DND-41 (cell line): ENCODE measurements around the gene ZDHHC7.

Experiments
- ATAC-seq: fragments of 200-7000 bp; cut with Tn5 transposase; 3 replicates; pipeline ENCODE4 v1.9.1; 2021; ENCODE audit warnings: low read depth; ENCODE audit not compliant: insufficient read depth
- DNase-seq: peaks from one replicate; pipeline ENCODE4 v3.0.0-alpha.2; 2020
- H2AFZ ChIP-seq: 2 replicates; pipeline ENCODE4 v1.6.0; 2012; ENCODE audit warnings: low read depth, low read length
- H3K27ac ChIP-seq: 2 replicates; pipeline ENCODE4 v1.5.1; 2012; ENCODE audit warnings: low read length, inconsistent platforms
- H3K27me3 ChIP-seq: fragments of 200-600 bp; sonication (generic); 2 replicates; pipeline ENCODE4 v1.6.0; 2012; ENCODE audit warnings: low read length, mild to moderate bottlenecking, inconsistent platforms; ENCODE audit not compliant: insufficient read depth, poor library complexity
- H3K36me3 ChIP-seq: 2 replicates; pipeline ENCODE4 v1.5.1; 2012; ENCODE audit warnings: low read length, inconsistent platforms; ENCODE audit not compliant: insufficient read depth
- H3K4me1 ChIP-seq: 2 replicates; pipeline ENCODE4 v1.5.1; 2012; ENCODE audit warnings: mild to moderate bottlenecking, low read length; ENCODE audit not compliant: insufficient read depth
- H3K4me2 ChIP-seq: 2 replicates; pipeline ENCODE4 v1.6.0; 2012; ENCODE audit warnings: mild to moderate bottlenecking, moderate library complexity, low read length, inconsistent platforms; ENCODE audit not compliant: insufficient read depth
- H3K4me3 ChIP-seq, 2 experiments: fragments of 200-600 bp in 1 of 2; shearing (Covaris generic) in 1 of 2; 2 replicates each; pipeline ENCODE4 v1.5.1; 2012 to 2016; ENCODE audit warnings: inconsistent platforms in 2 of 2, low read length in 2 of 2, mild to moderate bottlenecking in 2 of 2, low read depth in 1 of 2, moderate library complexity in 1 of 2
- H3K79me2 ChIP-seq: 2 replicates; pipeline ENCODE4 v1.6.0; 2012; ENCODE audit warnings: low read length, inconsistent platforms; ENCODE audit not compliant: insufficient read depth
- H3K9ac ChIP-seq: 2 replicates; pipeline ENCODE4 v1.6.0; 2012; ENCODE audit warnings: low read depth, mild to moderate bottlenecking, inconsistent platforms, low read length, moderate library complexity
- H3K9me3 ChIP-seq: 2 replicates; pipeline ENCODE4 v1.5.1; 2012; ENCODE audit warnings: low read length, moderate library complexity, mild to moderate bottlenecking, inconsistent platforms; ENCODE audit not compliant: insufficient read depth, severe bottlenecking
- H4K20me1 ChIP-seq: 2 replicates; pipeline ENCODE4 v1.6.0; 2012; ENCODE audit warnings: low read length; ENCODE audit not compliant: insufficient read depth
- EZH2 ChIP-seq: IDR thresholded peaks from 3 replicates; pipeline ENCODE4 v1.6.1; 2012; ENCODE audit warnings: borderline replicate concordance, low read depth, mild to moderate bottlenecking, moderate library complexity, low read length, inconsistent platforms; ENCODE audit not compliant: severe bottlenecking
- TF ChIP-seq, protein P1 (sequence below): IDR thresholded peaks from 2 replicates; pipeline ENCODE4 v1.5.1; 2012; ENCODE audit warnings: borderline replicate concordance, low read length, moderate library complexity, mild to moderate bottlenecking; ENCODE audit not compliant: poor library complexity, severe bottlenecking; ENCODE audit errors: extremely low read depth

ZDHHC7 gene

DNA sequence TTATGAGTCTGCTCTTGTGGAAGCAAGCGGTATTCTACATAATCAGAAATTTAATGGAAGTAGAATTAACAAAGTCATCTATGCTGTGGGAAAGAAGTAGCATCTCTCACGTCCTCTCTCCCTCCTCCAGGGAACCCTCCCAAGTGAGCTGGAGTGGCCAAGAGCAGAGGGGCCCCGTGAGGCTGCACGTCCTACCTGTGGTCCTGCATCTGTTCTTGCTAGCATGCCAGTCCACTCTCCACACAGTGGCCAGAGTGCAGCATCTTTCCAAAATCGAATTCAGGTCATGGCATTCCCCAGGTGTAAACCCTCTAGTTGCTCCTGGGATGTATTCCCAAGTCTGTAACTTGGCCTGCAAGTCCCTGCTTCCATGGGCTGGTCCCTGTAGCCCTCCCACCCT, 26.4 kb upstream of the ZDHHC7 start:
- H3K9me3 ChIP-seq, result no peaks in the 10 kb centered on the region
- DNase-seq (no peak), ATAC-seq (no peak)
- no peaks in the 10 kb centered on the region for H3K27me3 ChIP-seq
- H3K36me3 ChIP-seq, result no peaks in the 10 kb centered on the region
- H3K27ac ChIP-seq, result no peak overlapping the region
- H3K9ac ChIP-seq, result no peak overlapping the region
- H3K4me2 ChIP-seq, result no peak overlapping the region
- H2AFZ ChIP-seq, result no peak overlapping the region
- H4K20me1 ChIP-seq, result no peaks in the 10 kb centered on the region
- TF ChIP-seq, protein P1, sequence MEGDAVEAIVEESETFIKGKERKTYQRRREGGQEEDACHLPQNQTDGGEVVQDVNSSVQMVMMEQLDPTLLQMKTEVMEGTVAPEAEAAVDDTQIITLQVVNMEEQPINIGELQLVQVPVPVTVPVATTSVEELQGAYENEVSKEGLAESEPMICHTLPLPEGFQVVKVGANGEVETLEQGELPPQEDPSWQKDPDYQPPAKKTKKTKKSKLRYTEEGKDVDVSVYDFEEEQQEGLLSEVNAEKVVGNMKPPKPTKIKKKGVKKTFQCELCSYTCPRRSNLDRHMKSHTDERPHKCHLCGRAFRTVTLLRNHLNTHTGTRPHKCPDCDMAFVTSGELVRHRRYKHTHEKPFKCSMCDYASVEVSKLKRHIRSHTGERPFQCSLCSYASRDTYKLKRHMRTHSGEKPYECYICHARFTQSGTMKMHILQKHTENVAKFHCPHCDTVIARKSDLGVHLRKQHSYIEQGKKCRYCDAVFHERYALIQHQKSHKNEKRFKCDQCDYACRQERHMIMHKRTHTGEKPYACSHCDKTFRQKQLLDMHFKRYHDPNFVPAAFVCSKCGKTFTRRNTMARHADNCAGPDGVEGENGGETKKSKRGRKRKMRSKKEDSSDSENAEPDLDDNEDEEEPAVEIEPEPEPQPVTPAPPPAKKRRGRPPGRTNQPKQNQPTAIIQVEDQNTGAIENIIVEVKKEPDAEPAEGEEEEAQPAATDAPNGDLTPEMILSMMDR, result no peak
- TF ChIP-seq EZH2, result no peak
- H3K79me2 ChIP-seq, result no peaks in the 10 kb centered on the region
- no peak overlapping the region for H3K4me3 ChIP-seq
- no peaks in the 10 kb centered on the region for H3K4me1 ChIP-seq

- Histone ChIP-seq H2AFZ (no peak overlapping the region), H3K4me1 (no peaks in the 10 kb centered on the region), H3K9me3 (no peaks in the 10 kb centered on the region), H3K36me3 (no peaks in the 10 kb centered on the region), H4K20me1 (no peaks in the 10 kb centered on the region), H3K27ac (no peak overlapping the region), H3K4me2 (no peak overlapping the region), H3K79me2 (no peaks in the 10 kb centered on the region), H3K4me3 (no peak overlapping the region), H3K9ac (no peak overlapping the region), H3K27me3 (no peaks in the 10 kb centered on the region)
- DNase-seq, result no peak
- no peak for ATAC-seq
- TF ChIP-seq, protein P1, result no peak
- TF ChIP-seq EZH2, result no peak
Measured at GRCh38 chr16:85037050-85037410, 25.7 kb upstream of the ZDHHC7 start.

- H3K9me3 ChIP-seq, result no peaks in the 10 kb centered on the region
- ATAC-seq, result no peak
- DNase-seq, result no peak
- H3K27ac ChIP-seq, result no peak overlapping the region
- H4K20me1 ChIP-seq, result no peaks in the 10 kb centered on the region
- no peaks in the 10 kb centered on the region for H3K27me3 ChIP-seq
- TF ChIP-seq, protein P1, result no peak
- no peak for TF ChIP-seq EZH2
- H3K79me2 ChIP-seq, result no peaks in the 10 kb centered on the region
- no peaks in the 10 kb centered on the region for H3K4me1 ChIP-seq
- no peak overlapping the region for H3K4me2 ChIP-seq
- no peak overlapping the region for H3K9ac ChIP-seq
- no peaks in the 10 kb centered on the region for H3K36me3 ChIP-seq
- no peak overlapping the region for H2AFZ ChIP-seq
- no peak overlapping the region for H3K4me3 ChIP-seq
Measured at GRCh38 chr16:85036236-85037049, 25.1 kb upstream of the ZDHHC7 start.
